HEK293 (cell line): ENCODE data around the gene CUEDC1.

ENCODE experiments used
- ATF2 ChIP-seq: fragments of 450-650 bp; formaldehyde crosslinking; IDR thresholded peaks from 2 replicates; pipeline ENCODE4 v1.5.1; 2016; ENCODE audit warnings: missing biosample characterization, missing genetic modification characterization, low read depth
- CTCF ChIP-seq: fragments of 450-650 bp; formaldehyde crosslinking; IDR thresholded peaks from 2 replicates; pipeline ENCODE4 v1.5.1; 2016; ENCODE audit warnings: missing biosample characterization, missing genetic modification characterization
- ZBTB7A ChIP-seq: fragments of 450-650 bp; formaldehyde crosslinking; IDR thresholded peaks from 2 replicates; pipeline ENCODE4 v1.5.1; 2016; ENCODE audit warnings: low read depth, missing biosample characterization, missing genetic modification characterization
- ZNF23 ChIP-seq: fragments of 450-650 bp; formaldehyde crosslinking; IDR thresholded peaks from 2 replicates; pipeline ENCODE4 v1.5.1; 2016; ENCODE audit warnings: missing biosample characterization, missing genetic modification characterization, borderline replicate concordance
- ZNF274 ChIP-seq, 2 experiments: fragments of 200-500 bp in 1 of 2; fragments of 450-650 bp in 1 of 2; sonication (Bioruptor generic) in 1 of 2; formaldehyde crosslinking in 1 of 2; IDR thresholded peaks; 2 replicates each; pipeline versions ENCODE4 v1.5.1 to v1.6.1; 2014 to 2016; ENCODE audit warnings: borderline replicate concordance in 1 of 2, inconsistent platforms in 1 of 2, low read length in 1 of 2, missing biosample characterization in 1 of 2, missing genetic modification characterization in 1 of 2
- ZNF501 ChIP-seq: fragments of 450-650 bp; formaldehyde crosslinking; IDR thresholded peaks from 2 replicates; pipeline ENCODE4 v1.5.1; 2016; ENCODE audit warnings: missing biosample characterization, missing genetic modification characterization
- ZNF670 ChIP-seq: fragments of 450-650 bp; formaldehyde crosslinking; IDR thresholded peaks from 2 replicates; pipeline ENCODE4 v1.5.1; 2016; ENCODE audit warnings: missing biosample characterization, missing genetic modification characterization, low read depth
- ZNF768 ChIP-seq: fragments of 450-650 bp; formaldehyde crosslinking; IDR thresholded peaks from 2 replicates; pipeline ENCODE4 v1.5.1; 2018; ENCODE audit warnings: missing biosample characterization, mild to moderate bottlenecking, missing genetic modification characterization
- ZSCAN16 ChIP-seq: fragments of 450-650 bp; formaldehyde crosslinking; IDR thresholded peaks from 2 replicates; pipeline ENCODE4 v1.5.1; 2016; ENCODE audit warnings: missing biosample characterization, missing genetic modification characterization
- TF ChIP-seq, protein P1 (sequence below): fragments of 450-650 bp; formaldehyde crosslinking; IDR thresholded peaks from 2 replicates; pipeline ENCODE4 v1.5.1; 2016; ENCODE audit warnings: missing biosample characterization, missing genetic modification characterization
- TF ChIP-seq, protein P2 (sequence below): fragments of 450-650 bp; formaldehyde crosslinking; conservative IDR thresholded peaks from 2 replicates; pipeline ENCODE4 v1.5.1; 2016; ENCODE audit warnings: low read depth, missing biosample characterization, missing genetic modification characterization

DNA sequence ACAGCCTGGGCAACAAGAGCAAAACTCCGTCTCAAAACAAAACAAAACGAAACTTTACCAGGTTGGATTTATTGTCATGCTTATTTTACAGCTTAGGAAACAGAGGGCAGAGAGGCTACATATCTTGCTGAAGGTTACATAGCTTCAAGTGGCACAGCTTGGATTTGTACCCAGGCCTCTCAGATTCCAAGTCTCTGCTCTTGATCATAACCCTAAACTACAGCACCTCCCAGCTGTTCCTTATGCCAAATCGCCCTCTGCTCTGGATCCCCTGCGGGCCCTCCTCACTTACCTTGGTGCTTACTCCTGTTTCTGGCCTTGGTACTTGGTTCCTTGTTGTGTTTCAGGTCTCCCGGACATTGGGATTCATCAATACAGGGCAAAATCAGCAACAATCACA lies 11.7 kb upstream of the CUEDC1 start:
- no peak for TF ChIP-seq CTCF (tag by site-specific recombination)
- no peak for TF ChIP-seq ZNF501 (tag by site-specific recombination)
- no peak for TF ChIP-seq ZNF23
- no peak for TF ChIP-seq ZBTB7A (tag by site-specific recombination)
- TF ChIP-seq, protein P1, sequence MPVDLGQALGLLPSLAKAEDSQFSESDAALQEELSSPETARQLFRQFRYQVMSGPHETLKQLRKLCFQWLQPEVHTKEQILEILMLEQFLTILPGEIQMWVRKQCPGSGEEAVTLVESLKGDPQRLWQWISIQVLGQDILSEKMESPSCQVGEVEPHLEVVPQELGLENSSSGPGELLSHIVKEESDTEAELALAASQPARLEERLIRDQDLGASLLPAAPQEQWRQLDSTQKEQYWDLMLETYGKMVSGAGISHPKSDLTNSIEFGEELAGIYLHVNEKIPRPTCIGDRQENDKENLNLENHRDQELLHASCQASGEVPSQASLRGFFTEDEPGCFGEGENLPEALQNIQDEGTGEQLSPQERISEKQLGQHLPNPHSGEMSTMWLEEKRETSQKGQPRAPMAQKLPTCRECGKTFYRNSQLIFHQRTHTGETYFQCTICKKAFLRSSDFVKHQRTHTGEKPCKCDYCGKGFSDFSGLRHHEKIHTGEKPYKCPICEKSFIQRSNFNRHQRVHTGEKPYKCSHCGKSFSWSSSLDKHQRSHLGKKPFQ (tag by site-specific recombination): no peak
- no peak for TF ChIP-seq ATF2
- TF ChIP-seq, protein P2, sequence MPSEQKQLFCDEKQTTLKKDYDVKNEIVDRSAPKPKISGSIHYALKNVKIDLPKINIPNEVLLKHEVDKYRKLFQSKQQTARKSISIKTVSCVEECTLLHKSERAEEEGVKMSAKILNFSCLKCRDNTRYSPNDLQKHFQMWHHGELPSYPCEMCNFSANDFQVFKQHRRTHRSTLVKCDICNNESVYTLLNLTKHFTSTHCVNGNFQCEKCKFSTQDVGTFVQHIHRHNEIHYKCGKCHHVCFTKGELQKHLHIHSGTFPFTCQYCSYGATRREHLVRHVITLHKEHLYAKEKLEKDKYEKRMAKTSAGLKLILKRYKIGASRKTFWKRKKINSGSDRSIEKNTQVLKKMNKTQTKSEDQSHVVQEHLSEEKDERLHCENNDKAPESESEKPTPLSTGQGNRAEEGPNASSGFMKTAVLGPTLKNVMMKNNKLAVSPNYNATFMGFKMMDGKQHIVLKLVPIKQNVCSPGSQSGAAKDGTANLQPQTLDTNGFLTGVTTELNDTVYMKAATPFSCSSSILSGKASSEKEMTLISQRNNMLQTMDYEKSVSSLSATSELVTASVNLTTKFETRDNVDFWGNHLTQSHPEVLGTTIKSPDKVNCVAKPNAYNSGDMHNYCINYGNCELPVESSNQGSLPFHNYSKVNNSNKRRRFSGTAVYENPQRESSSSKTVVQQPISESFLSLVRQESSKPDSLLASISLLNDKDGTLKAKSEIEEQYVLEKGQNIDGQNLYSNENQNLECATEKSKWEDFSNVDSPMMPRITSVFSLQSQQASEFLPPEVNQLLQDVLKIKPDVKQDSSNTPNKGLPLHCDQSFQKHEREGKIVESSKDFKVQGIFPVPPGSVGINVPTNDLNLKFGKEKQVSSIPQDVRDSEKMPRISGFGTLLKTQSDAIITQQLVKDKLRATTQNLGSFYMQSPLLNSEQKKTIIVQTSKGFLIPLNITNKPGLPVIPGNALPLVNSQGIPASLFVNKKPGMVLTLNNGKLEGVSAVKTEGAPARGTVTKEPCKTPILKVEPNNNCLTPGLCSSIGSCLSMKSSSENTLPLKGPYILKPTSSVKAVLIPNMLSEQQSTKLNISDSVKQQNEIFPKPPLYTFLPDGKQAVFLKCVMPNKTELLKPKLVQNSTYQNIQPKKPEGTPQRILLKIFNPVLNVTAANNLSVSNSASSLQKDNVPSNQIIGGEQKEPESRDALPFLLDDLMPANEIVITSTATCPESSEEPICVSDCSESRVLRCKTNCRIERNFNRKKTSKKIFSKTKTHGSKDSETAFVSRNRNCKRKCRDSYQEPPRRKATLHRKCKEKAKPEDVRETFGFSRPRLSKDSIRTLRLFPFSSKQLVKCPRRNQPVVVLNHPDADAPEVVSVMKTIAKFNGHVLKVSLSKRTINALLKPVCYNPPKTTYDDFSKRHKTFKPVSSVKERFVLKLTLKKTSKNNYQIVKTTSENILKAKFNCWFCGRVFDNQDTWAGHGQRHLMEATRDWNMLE (tag by site-specific recombination): no peak
- TF ChIP-seq ZNF274 (IDR thresholded peaks at IDR 0.05; ENCODE audit: low read length): no peak
- no peak for TF ChIP-seq ZNF274 (tag by site-specific recombination; IDR thresholded peaks at IDR 0.05; ENCODE audit: borderline replicate concordance)
- no peak for TF ChIP-seq ZNF670 (tag by site-specific recombination)
- no peak for TF ChIP-seq ZNF768
- TF ChIP-seq ZSCAN16 (tag by site-specific recombination): no peak
